Heart left ventricle (tissue), 13 donors: ENCODE data around the gene CADPS2.

Experiments used
- CTCF ChIP-seq, 12 donors: fragments of 200-600 bp; sonication (generic) in 4 of 12; IDR thresholded peaks; one replicate each; pipeline versions ENCODE4 v1.5.0 to v1.8.0; 2018 to 2022; ENCODE audit warnings: antibody characterized with exemption in 12 of 12, mild to moderate bottlenecking in 5 of 12
- POLR2A ChIP-seq, 2 donors: fragments of 450-650 bp; IDR thresholded peaks; one replicate each; pipeline ENCODE4 v1.6.1; 2017; ENCODE audit warnings: antibody characterized with exemption in 2 of 2, mild to moderate bottlenecking in 2 of 2, moderate library complexity in 2 of 2
- donor health status: ischemic (EF 13 %, LVEDD 7.1; RV severe dilation, severe dysfunction).
- donor health status: DM: no; HTN: yes; CAD: no.
- donor health status: DM: no; HTN: no; CAD: no.
- donor health status: ischemic (EF 25% LVEDD 6.9; RV normal size, moderate dysfunction).
- donor health status: ischemic (EF 25% LVEDD 5.7; RV mildly dilated, moderate dysfunction).
- donor health status: ischemic (EF 35%, LVEDD 5.7; RV mildly dilated, moderate dysfunction).
- donor health status: nonischemic (EF 11% LVEDD 7.7; RV severe dilation, severe dysfunction).
- donor health status: DM: yes; HTN: yes; CAD: no.
- donor health status: PGD.
- donor health status: ischemic (EF 29% LVEDD 5.4; RV normal size, mild dysfunction).
- donor health status: nonischemic (EF 23%, LVEDD 6.1; RV moderate dilation, normal function).

- TF ChIP-seq CTCF (IDR thresholded peaks at IDR 0.05) (no peak), POLR2A (IDR thresholded peaks at IDR 0.05) (no peak)
Observed at GRCh38 chr7:122407195-122407594, 479.1 kb downstream of the CADPS2 start.
